Endothelial cell of umbilical vein (primary cell): ENCODE results near the gene PEX16. TPM values are rescaled to one million over a fixed set of nuclear protein-coding genes. Genes with fewer than 3 reads are reported as not detected.

ENCODE experiments used
- BruUV-seq: library from RNA; stranded (reverse); fragments of 400-500 nt; replicated peaks from 2 replicates; lab custom pipeline; 2021; lab: Mats Ljungman, UMichigan
- CTCF ChIA-PET: fragments of 300-600, 350-600 bp; sonication (Branson Sonifier 250); formaldehyde crosslinking; loops from one replicate; lab custom pipeline; 2021; ENCODE audit warnings: antibody characterized with exemption, inconsistent platforms; lab: Charles Lee
- POLR2A ChIA-PET: fragments of 300-600, 350-600 bp; sonication (Branson Sonifier 250); formaldehyde crosslinking; loops from one replicate; lab custom pipeline; 2021; ENCODE audit warnings: antibody characterized with exemption, inconsistent platforms; lab: Charles Lee
- DNase-seq: peaks from one replicate; pipeline ENCODE4 v3.0.0-alpha.2; 2011; ENCODE audit warnings: low read depth, low spot score
- FAIRE-seq: peaks from 2 replicates; lab custom pipeline; 2011; peaks lifted over from hg19 to GRCh38; lab: Jason Lieb, UNC
- H2AFZ ChIP-seq: 2 replicates; pipeline ENCODE4 v1.6.0; 2012; ENCODE audit warnings: low read depth, low read length, control low read depth, inconsistent platforms
- H3K27ac ChIP-seq: 2 replicates; pipeline ENCODE4 v1.5.1; 2011; ENCODE audit warnings: low read depth, mild to moderate bottlenecking, control low read depth, low read length, moderate library complexity; ENCODE audit not compliant: insufficient read depth
- H3K27me3 ChIP-seq, 2 experiments: 2 replicates each; pipeline versions ENCODE4 v1.6.0 to v1.6.1; 2011; ENCODE audit warnings: low read length in 2 of 2, mixed read lengths in 1 of 2; ENCODE audit not compliant: control insufficient read depth in 2 of 2, insufficient read depth in 2 of 2
- H3K36me3 ChIP-seq, 2 experiments: 2 replicates in 1 of 2; 3 replicates in 1 of 2; pipeline ENCODE4 v1.5.1; 2011; ENCODE audit warnings: low read length in 2 of 2, mild to moderate bottlenecking in 1 of 2, moderate library complexity in 1 of 2; ENCODE audit not compliant: control insufficient read depth in 2 of 2, insufficient read depth in 2 of 2; ENCODE audit errors: extremely low read depth in 1 of 2
- H3K4me1 ChIP-seq: 3 replicates; pipeline ENCODE4 v1.5.1; 2011; ENCODE audit warnings: mild to moderate bottlenecking, low read length; ENCODE audit not compliant: control insufficient read depth, insufficient read depth; ENCODE audit errors: extremely low read depth
- H3K4me2 ChIP-seq: 2 replicates; pipeline ENCODE4 v1.6.1; 2011; ENCODE audit warnings: low read length, control low read depth, mixed read lengths; ENCODE audit not compliant: insufficient read depth
- H3K4me3 ChIP-seq, 3 experiments: fragments of 200-600 bp in 1 of 3; sonication (generic), shearing (Covaris generic) in 1 of 3; replicated peaks in 1 of 3; 2 replicates each; pipeline ENCODE4 v1.5.1; 2011 to 2016; ENCODE audit warnings: control low read depth in 3 of 3, low read length in 3 of 3, mild to moderate bottlenecking in 2 of 3, inconsistent platforms in 1 of 3, low read depth in 1 of 3, moderate library complexity in 1 of 3; ENCODE audit not compliant: insufficient read depth in 1 of 3
- H3K79me2 ChIP-seq: 2 replicates; pipeline ENCODE4 v1.6.0; 2012; ENCODE audit warnings: low read length, inconsistent platforms; ENCODE audit not compliant: control insufficient read depth, insufficient read depth
- H3K9ac ChIP-seq: replicated peaks from 2 replicates; pipeline ENCODE3; 2011; ENCODE audit warnings: low read length, control low read depth; ENCODE audit not compliant: insufficient read depth; ENCODE audit errors: extremely low read depth
- H3K9me1 ChIP-seq: replicated peaks from 3 replicates; pipeline ENCODE4 v1.6.0; 2011; ENCODE audit warnings: mild to moderate bottlenecking, low read length; ENCODE audit not compliant: control insufficient read depth, insufficient read depth; ENCODE audit errors: extremely low read depth
- H3K9me3 ChIP-seq: replicated peaks from 2 replicates; pipeline ENCODE4 v1.5.1; 2012; ENCODE audit warnings: low read length, inconsistent platforms; ENCODE audit not compliant: control insufficient read depth, insufficient read depth
- H4K20me1 ChIP-seq: replicated peaks from 2 replicates; pipeline ENCODE3; 2011; ENCODE audit warnings: mild to moderate bottlenecking, low read length; ENCODE audit not compliant: control insufficient read depth, insufficient read depth; ENCODE audit errors: extremely low read depth
- CTCF ChIP-seq, 2 donors: IDR thresholded peaks; 1 replicate in 1 of 2; 2 replicates in 1 of 2; pipeline ENCODE4 v1.5.1; 2011; ENCODE audit warnings: low read length in 2 of 2, mild to moderate bottlenecking in 2 of 2, moderate library complexity in 2 of 2, control low read depth in 1 of 2, inconsistent platforms in 1 of 2, low read depth in 1 of 2; ENCODE audit not compliant: insufficient read depth in 1 of 2; ENCODE audit errors: extremely low read depth in 1 of 2
- EZH2 ChIP-seq: IDR thresholded peaks from 2 replicates; pipeline ENCODE4 v1.6.1; 2012; ENCODE audit warnings: borderline replicate concordance, low read depth, mild to moderate bottlenecking, moderate library complexity, low read length, inconsistent platforms; ENCODE audit not compliant: severe bottlenecking
- FOS ChIP-seq: IDR thresholded peaks from 2 replicates; pipeline ENCODE4 v1.6.1; 2011; ENCODE audit warnings: mild to moderate bottlenecking, low read length, moderate library complexity, borderline replicate concordance; ENCODE audit not compliant: insufficient read depth
- GATA2 ChIP-seq: IDR thresholded peaks from 2 replicates; pipeline ENCODE4 v1.7.0; 2011; ENCODE audit warnings: low read depth, mild to moderate bottlenecking, moderate library complexity, mixed read lengths, low read length; ENCODE audit not compliant: insufficient read length, insufficient read depth
- JUN ChIP-seq: IDR thresholded peaks from 2 replicates; pipeline ENCODE4 v1.6.1; 2011; ENCODE audit warnings: borderline replicate concordance, low read depth; ENCODE audit not compliant: insufficient read length, insufficient read depth
- MAX ChIP-seq: IDR thresholded peaks from 2 replicates; pipeline ENCODE4 v1.6.1; 2011; ENCODE audit not compliant: insufficient read depth, insufficient read length
- MYC ChIP-seq: IDR thresholded peaks from one replicate; pipeline ENCODE4 v1.6.1; 2011; ENCODE audit warnings: mild to moderate bottlenecking, low read depth, low read length
- POLR2A ChIP-seq: IDR thresholded peaks from 2 replicates; pipeline ENCODE4 v1.6.1; 2012; ENCODE audit warnings: low read depth, mild to moderate bottlenecking, control low read depth, low read length
- POLR2AphosphoS5 ChIP-seq: IDR thresholded peaks from 2 replicates; pipeline ENCODE4 v1.6.1; 2012; ENCODE audit warnings: low read depth, mild to moderate bottlenecking, control low read depth, low read length, moderate library complexity; ENCODE audit not compliant: insufficient read depth
- dilution Hi-C: fragments of 300-500 bp; cut with MboI; formaldehyde crosslinking; loops from one replicate; pipeline ENCODE4 v1.15.0; 2019; ENCODE audit warnings: low sequenced_read_pairs; ENCODE audit not compliant: extremely low pct_ligation_motif_present
- intact Hi-C: fragments of 100-400 bp; cut with micrococcal nuclease; formaldehyde crosslinking; loops from one replicate; pipeline ENCODE4 v1.10.0; 2022
- polyA plus RNA-seq, 4 experiments: library from polyadenylated mRNA; depleted of rRNA in 3 of 4; stranded (reverse) in 3 of 4; unstranded in 1 of 4; fragments of >200 nt; gene quantifications; 2 replicates each; pipeline versions ENCODE4 v1.2.1 to v1.2.3, GENCODE V29; 2011 to 2012; ENCODE audit warnings: missing spikeins in 1 of 4
- total RNA-seq: library from RNA; stranded (reverse); gene quantifications from 2 replicates; pipeline ENCODE4 v1.2.3, GENCODE V29; 2021

PEX16 gene
- total and polyA plus RNA-seq, 2 donors (not counting 3 experiments of a cell fraction or from before 2014, with no cell fraction given) = 27.4 to 32.2 TPM

- intact Hi-C loops (no loop called here), dilution Hi-C loops (no loop called here)
- no TSS peak for BruUV-seq
- no peak overlapping the region for H3K27ac ChIP-seq
- CTCF ChIA-PET = interaction anchor here (7.1 kb wide), 1 partner anchor 19 kb away, joined by 52 read pairs; no protein-coding TSS in a partner anchor
- H3K27me3 ChIP-seq = no peaks in the 10 kb centered on the region
- H3K4me2 ChIP-seq = no peak overlapping the region
- no peaks in the 10 kb centered on the region for H4K20me1 ChIP-seq
- DNase-seq (no peak), FAIRE-seq (no peak)
- POLR2A ChIA-PET = no interaction called here
- no peaks in the 10 kb centered on the region for H3K9me1 ChIP-seq
- peaks cover 8 to 26% of the 10 kb centered on the region in 2 experiments for H3K36me3 ChIP-seq
- H3K4me1 ChIP-seq = no peaks in the 10 kb centered on the region
- no peak for TF ChIP-seq FOS
- no peak overlapping the region for H3K9ac ChIP-seq
- H3K9me3 ChIP-seq = no peaks in the 10 kb centered on the region
- H3K79me2 ChIP-seq = no peaks in the 10 kb centered on the region
- no peak overlapping the region for H3K4me3 ChIP-seq
- no peak overlapping the region for H2AFZ ChIP-seq
Observed at GRCh38 chr11:45945397-45945999, 27.8 kb upstream of the PEX16 start.

GRCh38 chr11:45942381-45942780 is 24.7 kb upstream of the PEX16 start:
- no peak overlapping the region for H3K4me2 ChIP-seq
- H3K27ac ChIP-seq = no peak overlapping the region
- intact Hi-C loops (no loop called here), dilution Hi-C loops (no loop called here)
- POLR2A ChIA-PET = no interaction called here
- FAIRE-seq = no peak
- no peaks in the 10 kb centered on the region for H3K27me3 ChIP-seq
- no peaks in the 10 kb centered on the region for H3K9me3 ChIP-seq
- no peaks in the 10 kb centered on the region for H3K79me2 ChIP-seq
- TF ChIP-seq MYC (no peak), FOS (no peak), GATA2 (no peak), CTCF (IDR thresholded peaks at IDR 0.05; ENCODE audit: extremely low read depth in 1 of 2, insufficient read depth in 1 of 2, low read depth in 1 of 2, low read length in 2 of 2) (no peak), POLR2A (no peak), MAX (no peak), POLR2AphosphoS5 (no peak), JUN (no peak), EZH2 (no peak)
- H4K20me1 ChIP-seq = no peaks in the 10 kb centered on the region
- no peak overlapping the region for H3K4me3 ChIP-seq
- no peak for DNase-seq
- CTCF ChIA-PET = interaction anchor here (1.2 to 3.7 kb wide), 2 partner anchors 9 to 22 kb away, joined by 4 to 14 read pairs; no protein-coding TSS in a partner anchor
- H3K36me3 ChIP-seq = peaks cover 0 to 16% of the 10 kb centered on the region in 2 experiments
- H2AFZ ChIP-seq = no peak overlapping the region
- no TSS peak for BruUV-seq
- no peak overlapping the region for H3K9ac ChIP-seq
- H3K9me1 ChIP-seq = no peaks in the 10 kb centered on the region
- no peaks in the 10 kb centered on the region for H3K4me1 ChIP-seq
